SK-N-SH (cell line): ENCODE measurements around the gene CTSA. TPM values are rescaled to one million over a fixed set of nuclear protein-coding genes. Genes with fewer than 3 reads are reported as not detected.

Experiments
- CTCF ChIA-PET: fragments of 300-600, 350-600 bp; formaldehyde crosslinking; extraction: SDS; loops from one replicate; lab custom pipeline; 2021; lab: Yijun Ruan, JAX
- POLR2A ChIA-PET: fragments of 350-600 bp; sonication (Branson Sonifier 250); formaldehyde crosslinking; extraction: SDS; loops from one replicate; lab custom pipeline; 2020; ENCODE audit warnings: antibody characterized with exemption, inconsistent platforms; lab: Yijun Ruan, JAX
- DNase-seq: peaks from one replicate; pipeline ENCODE4 v3.0.0; 2012
- H2AFZ ChIP-seq: fragments of 200-600 bp; sonication (generic); 2 replicates; pipeline ENCODE4 v1.8.1; 2016; ENCODE audit warnings: antibody characterized with exemption, mild to moderate bottlenecking, low read depth
- H3F3A ChIP-seq: fragments of 200-600 bp; sonication (generic); replicated peaks from 2 replicates; pipeline ENCODE3; 2016; ENCODE audit warnings: antibody characterized with exemption, mild to moderate bottlenecking; ENCODE audit not compliant: insufficient read depth
- H3K27ac ChIP-seq, 2 experiments: fragments of 200-500 bp in 1 of 2; fragments of 200-600 bp in 1 of 2; sonication (Bioruptor generic) in 1 of 2; sonication (generic), shearing (Covaris generic) in 1 of 2; 2 replicates each; pipeline versions ENCODE4 v1.5.1 to v1.6.1; 2014 to 2016; ENCODE audit warnings: low read depth in 2 of 2, inconsistent platforms in 1 of 2, low read length in 1 of 2, mild to moderate bottlenecking in 1 of 2, mixed read lengths in 1 of 2
- H3K27me3 ChIP-seq: fragments of 200-600 bp; sonication (generic), shearing (Covaris generic); 2 replicates; pipeline ENCODE4 v1.6.1; 2016; ENCODE audit warnings: mixed run types; ENCODE audit not compliant: insufficient read depth
- H3K36me3 ChIP-seq, 2 experiments: fragments of 200-500 bp in 1 of 2; fragments of 200-600 bp in 1 of 2; sonication (Bioruptor generic) in 1 of 2; sonication (generic) in 1 of 2; replicated peaks in 1 of 2; 2 replicates each; pipeline versions ENCODE3 to v1.5.1; 2014 to 2016; ENCODE audit warnings: low read length in 1 of 2, mild to moderate bottlenecking in 1 of 2; ENCODE audit not compliant: insufficient read depth in 2 of 2, control insufficient read depth in 1 of 2
- H3K4me1 ChIP-seq, 2 experiments: fragments of 200-500 bp in 1 of 2; fragments of 200-600 bp in 1 of 2; sonication (Bioruptor generic) in 1 of 2; sonication (generic), shearing (Covaris generic) in 1 of 2; 2 replicates each; pipeline versions ENCODE4 v1.5.1 to v1.6.1; 2014 to 2016; ENCODE audit warnings: low read depth in 1 of 2, low read length in 1 of 2, mixed run types in 1 of 2; ENCODE audit not compliant: insufficient read depth in 2 of 2, control insufficient read depth in 1 of 2
- H3K4me2 ChIP-seq: fragments of 200-600 bp; sonication (generic), shearing (Covaris generic); 2 replicates; pipeline ENCODE4 v1.6.1; 2017; ENCODE audit warnings: mixed run types
- H3K4me3 ChIP-seq, 2 experiments: fragments of 200-500 bp in 1 of 2; fragments of 200-600 bp in 1 of 2; sonication (Bioruptor generic) in 1 of 2; sonication (generic), shearing (Covaris generic) in 1 of 2; 2 replicates each; pipeline versions ENCODE4 v1.5.1 to v1.8.1; 2014 to 2016; ENCODE audit warnings: low read depth in 2 of 2, inconsistent platforms in 1 of 2, low read length in 1 of 2, mild to moderate bottlenecking in 1 of 2, mixed read lengths in 1 of 2, moderate library complexity in 1 of 2
- H3K79me2 ChIP-seq: fragments of 200-600 bp; sonication (generic); 2 replicates; pipeline ENCODE4 v1.8.1; 2017; ENCODE audit warnings: mild to moderate bottlenecking; ENCODE audit not compliant: insufficient read depth
- H3K9ac ChIP-seq: fragments of 200-600 bp; sonication (generic); 2 replicates; pipeline ENCODE4 v1.6.1; 2017; ENCODE audit warnings: mixed run types
- H3K9me2 ChIP-seq: fragments of 200-600 bp; sonication (generic); 2 replicates; pipeline ENCODE4 v1.6.1; 2017; ENCODE audit warnings: mixed run types
- H3K9me3 ChIP-seq: fragments of 200-600 bp; sonication (generic); 2 replicates; pipeline ENCODE4 v1.6.1; 2017; ENCODE audit warnings: mixed run types, mild to moderate bottlenecking, moderate library complexity
- H4K20me1 ChIP-seq: fragments of 200-600 bp; sonication (generic); 2 replicates; pipeline ENCODE4 v1.6.1; 2017; ENCODE audit warnings: mild to moderate bottlenecking, mixed run types; ENCODE audit not compliant: insufficient read depth
- CTCF ChIP-seq: fragments of 200-600 bp; sonication (generic); IDR thresholded peaks from 2 replicates; pipeline ENCODE4 v1.6.1; 2017; ENCODE audit warnings: antibody characterized with exemption, mild to moderate bottlenecking, moderate library complexity
- FOSL2 ChIP-seq: IDR thresholded peaks from 2 replicates; pipeline ENCODE4 v1.4.0; 2012; ENCODE audit warnings: low read depth, mild to moderate bottlenecking, moderate library complexity, borderline replicate concordance
- MEF2A ChIP-seq: IDR thresholded peaks from 2 replicates; pipeline ENCODE4 v1.4.0; 2012; ENCODE audit warnings: low read depth, borderline replicate concordance
- MXI1 ChIP-seq: IDR thresholded peaks from 2 replicates; pipeline ENCODE4 v1.6.1; 2012; ENCODE audit warnings: mild to moderate bottlenecking, low read depth, low read length, improper control_type of control experiment
- NRF1 ChIP-seq: IDR thresholded peaks from 2 replicates; pipeline ENCODE4 v1.6.1; 2012; ENCODE audit warnings: low read depth, mild to moderate bottlenecking, low read length
- PBX3 ChIP-seq: IDR thresholded peaks from 2 replicates; pipeline ENCODE4; 2012
- POLR2AphosphoS5 ChIP-seq: IDR thresholded peaks from 2 replicates; pipeline ENCODE4 v1.6.1; 2012; ENCODE audit warnings: low read depth, low read length
- RAD21 ChIP-seq: IDR thresholded peaks from 2 replicates; pipeline ENCODE4 v1.6.1; 2012; ENCODE audit warnings: mild to moderate bottlenecking, low read length
- RXRA ChIP-seq: IDR thresholded peaks from 2 replicates; pipeline ENCODE4 v1.4.0; 2012; ENCODE audit warnings: low read depth, mild to moderate bottlenecking, borderline replicate concordance
- SIN3A ChIP-seq: IDR thresholded peaks from 2 replicates; pipeline ENCODE4 v1.6.1; 2012; ENCODE audit warnings: low read depth, mild to moderate bottlenecking, low read length, moderate library complexity, borderline replicate concordance
- TAF1 ChIP-seq: IDR thresholded peaks from 2 replicates; pipeline ENCODE4 v1.6.1; 2012; ENCODE audit warnings: low read depth, mild to moderate bottlenecking, low read length, moderate library complexity, borderline replicate concordance
- WGBS: methylation state at CpG from one replicate; pipeline ENCODE4 v1.1.6; 2017; ENCODE audit warnings: low lambda C conversion rate; 5-methylcytosine and 5-hydroxymethylcytosine counted together
- polyA plus RNA-seq, 3 experiments: library from polyadenylated mRNA; depleted of rRNA; stranded (reverse); fragments of >200 nt; gene quantifications; 2 replicates each; pipeline ENCODE4 v1.2.3, GENCODE V29; 2012
- TF ChIP-seq, protein P1 (sequence below): IDR thresholded peaks from 2 replicates; pipeline ENCODE4 v1.4.0; 2012; ENCODE audit warnings: low read depth, borderline replicate concordance
- TF ChIP-seq, protein P2 (sequence below): IDR thresholded peaks from 2 replicates; pipeline ENCODE4 v1.4.0; 2012; ENCODE audit warnings: low read depth
- TF ChIP-seq, protein P3 (sequence below): fragments of 150-350 bp; IDR thresholded peaks from 2 replicates; pipeline ENCODE4 v1.6.1; 2016; ENCODE audit warnings: mild to moderate bottlenecking, low read depth, low read length

Gene CTSA
- polyA plus RNA-seq, 1 of the 3 experiments (the other 2 are of a cell fraction): 338 TPM

DNA sequence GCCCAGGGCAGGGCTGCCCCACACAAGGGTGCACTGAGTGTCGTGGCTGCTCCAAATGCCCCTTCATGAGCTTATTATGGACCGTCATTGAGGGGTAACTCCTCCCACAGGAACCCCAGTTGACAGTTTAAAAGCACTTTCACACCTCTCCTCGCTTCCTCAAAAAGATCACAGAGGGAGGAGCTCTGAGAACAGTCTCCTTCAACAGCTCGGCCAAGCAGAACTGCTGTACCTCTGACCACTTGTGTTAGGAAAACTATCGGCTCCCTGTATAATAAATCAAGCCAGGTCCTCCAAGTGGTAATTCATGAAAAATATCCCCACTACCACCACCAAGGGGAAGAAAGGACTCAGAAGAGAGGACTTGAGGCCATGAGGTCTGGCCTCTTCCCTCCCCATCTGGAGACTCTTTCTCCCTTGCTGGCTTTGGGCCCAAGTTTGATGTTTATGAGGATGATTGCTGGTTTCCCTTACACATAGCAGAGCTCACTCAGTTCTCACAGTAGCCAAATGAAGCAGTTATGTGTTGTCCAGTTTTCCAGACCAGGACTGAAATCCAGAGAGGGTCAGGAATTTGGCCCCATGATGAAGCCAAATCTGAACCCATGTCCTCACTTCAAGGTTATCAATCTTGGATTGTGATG, 48.8 kb upstream of the CTSA start:
- H3K27me3 ChIP-seq: no peaks in the 10 kb centered on the region
- no peak overlapping the region for H3K4me2 ChIP-seq
- no peaks in the 10 kb centered on the region; a peak in 1 of 4 replicates for H3K4me1 ChIP-seq
- peak overlapping the region in 1 of 2 experiments; percentile 4; a peak in 1 of 4 replicates for H3K27ac ChIP-seq
- no peak overlapping the region for H3K4me3 ChIP-seq
- H3K9me2 ChIP-seq: no peaks in the 10 kb centered on the region
- H3F3A ChIP-seq: no peaks in the 10 kb centered on the region
- WGBS: 95% methylated on average over 5 of the region's 5 CpGs
- no peak overlapping the region for H3K9ac ChIP-seq
- no peaks in the 10 kb centered on the region for H3K9me3 ChIP-seq
- peaks cover 5% of the 10 kb centered on the region for H3K79me2 ChIP-seq
- peaks cover 31 to 47% of the 10 kb centered on the region in 2 experiments for H3K36me3 ChIP-seq
- POLR2A ChIA-PET: no interaction called here
- no peak for DNase-seq
- TF ChIP-seq SIN3A (no peak), MEF2A (no peak), RXRA (no peak), NRF1 (no peak), POLR2AphosphoS5 (no peak), MXI1 (no peak), RAD21 (no peak), CTCF (no peak), TAF1 (no peak), PBX3 (no peak), FOSL2 (no peak)
- TF ChIP-seq, protein P1, sequence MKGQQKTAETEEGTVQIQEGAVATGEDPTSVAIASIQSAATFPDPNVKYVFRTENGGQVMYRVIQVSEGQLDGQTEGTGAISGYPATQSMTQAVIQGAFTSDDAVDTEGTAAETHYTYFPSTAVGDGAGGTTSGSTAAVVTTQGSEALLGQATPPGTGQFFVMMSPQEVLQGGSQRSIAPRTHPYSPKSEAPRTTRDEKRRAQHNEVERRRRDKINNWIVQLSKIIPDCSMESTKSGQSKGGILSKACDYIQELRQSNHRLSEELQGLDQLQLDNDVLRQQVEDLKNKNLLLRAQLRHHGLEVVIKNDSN: no peak
- TF ChIP-seq, protein P2, sequence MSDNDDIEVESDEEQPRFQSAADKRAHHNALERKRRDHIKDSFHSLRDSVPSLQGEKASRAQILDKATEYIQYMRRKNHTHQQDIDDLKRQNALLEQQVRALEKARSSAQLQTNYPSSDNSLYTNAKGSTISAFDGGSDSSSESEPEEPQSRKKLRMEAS: no peak
- TF ChIP-seq, protein P3, sequence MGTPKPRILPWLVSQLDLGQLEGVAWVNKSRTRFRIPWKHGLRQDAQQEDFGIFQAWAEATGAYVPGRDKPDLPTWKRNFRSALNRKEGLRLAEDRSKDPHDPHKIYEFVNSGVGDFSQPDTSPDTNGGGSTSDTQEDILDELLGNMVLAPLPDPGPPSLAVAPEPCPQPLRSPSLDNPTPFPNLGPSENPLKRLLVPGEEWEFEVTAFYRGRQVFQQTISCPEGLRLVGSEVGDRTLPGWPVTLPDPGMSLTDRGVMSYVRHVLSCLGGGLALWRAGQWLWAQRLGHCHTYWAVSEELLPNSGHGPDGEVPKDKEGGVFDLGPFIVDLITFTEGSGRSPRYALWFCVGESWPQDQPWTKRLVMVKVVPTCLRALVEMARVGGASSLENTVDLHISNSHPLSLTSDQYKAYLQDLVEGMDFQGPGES: no peak
- TF ChIP-seq, all 33 proteins: peak for 0
- H4K20me1 ChIP-seq: no peaks in the 10 kb centered on the region
- no peak overlapping the region for H2AFZ ChIP-seq
- CTCF ChIA-PET: interaction anchor here (0.6 to 1.9 kb wide), 4 partner anchors 10 to 798 kb away, joined by 3 to 6 read pairs (median 4); no protein-coding TSS in a partner anchor
